ENCODE data around the gene OPCML. TPM values are rescaled to one million over a fixed set of nuclear protein-coding genes. Genes with fewer than 3 reads are reported as not detected.

OPCML gene
- total and polyA plus RNA-seq, 12 donors: under 0.01 to 1.2 (median 0.39) TPM

GRCh38 chr11:132638423-132638822 is 893.9 kb downstream of the OPCML start:
- intact Hi-C loops (cut with DNase I): no loop called here
- 51% methylated on average over 1 of the region's 1 CpG for WGBS, 2 donors
- Histone ChIP-seq H3K27me3 (peaks cover 0 to 8% (median 4%) of the 10 kb centered on the region in 7 donors), H3K27ac (no peak overlapping the region), H3K9me3 (no peaks in the 10 kb centered on the region), H3K4me1 (no peaks in the 10 kb centered on the region), H3K4me3 (no peak overlapping the region), H3K36me3 (no peaks in the 10 kb centered on the region)
- DNase-seq: no peak
- no peak for TF ChIP-seq CTCF (IDR thresholded peaks at IDR 0.05)
- ATAC-seq: no peak

GRCh38 chr11:132636523-132636922 is 895.8 kb downstream of the OPCML start:
- peaks cover 0 to 5% (median 0%) of the 10 kb centered on the region in 9 donors for H3K4me1 ChIP-seq
- no peak overlapping the region for H3K27ac ChIP-seq
- WGBS, 2 donors: 88 to 90% methylated on average over 4 of the region's 4 CpGs
- H3K9me3 ChIP-seq: no peaks in the 10 kb centered on the region
- H3K27me3 ChIP-seq: no peaks in the 10 kb centered on the region
- no peaks in the 10 kb centered on the region for H3K36me3 ChIP-seq
- no peak overlapping the region for H3K4me3 ChIP-seq
- TF ChIP-seq CTCF (IDR thresholded peaks at IDR 0.05): no peak
- intact Hi-C loops (cut with DNase I): no loop called here
- no peak for DNase-seq
- no peak for ATAC-seq

GRCh38 chr11:132632641-132633124 is 899.6 kb downstream of the OPCML start:
- 30 to 35% methylated on average over 9 of the region's 9 CpGs for WGBS, 2 donors
- ATAC-seq: peak in 6 of 8 donors; percentile 7 to 74 (median 46)
- Histone ChIP-seq H3K4me3 (no peak overlapping the region), H3K27ac (no peak overlapping the region), H3K27me3 (no peaks in the 10 kb centered on the region), H3K36me3 (no peaks in the 10 kb centered on the region), H3K9me3 (peaks cover 0 to 13% (median 0%) of the 10 kb centered on the region in 11 donors), H3K4me1 (peaks cover 0 to 5% (median 0%) of the 10 kb centered on the region in 9 donors)
- intact Hi-C loops (cut with DNase I): no loop called here
- DNase-seq: peak in 1 of 2 donors; percentile 4
- TF ChIP-seq CTCF (IDR thresholded peaks at IDR 0.05): no peak

GRCh38 chr11:132631989-132632388 is 900.3 kb downstream of the OPCML start:
- Histone ChIP-seq H3K36me3 (no peaks in the 10 kb centered on the region), H3K27ac (no peak overlapping the region), H3K4me3 (no peak overlapping the region), H3K27me3 (no peaks in the 10 kb centered on the region), H3K4me1 (peaks cover 0 to 5% (median 0%) of the 10 kb centered on the region in 9 donors), H3K9me3 (peaks cover 0 to 13% (median 0%) of the 10 kb centered on the region in 11 donors)
- intact Hi-C loops (cut with DNase I): no loop called here
- DNase-seq (no peak), ATAC-seq (no peak)
- 73 to 83% methylated on average over 4 of the region's 4 CpGs for whole genome bisulfite sequencing, 2 donors
- no peak for TF ChIP-seq CTCF (IDR thresholded peaks at IDR 0.05)
